K562 (cell line): Measurements from ENCODE around the gene PPT1. TPM values are rescaled to one million over a fixed set of nuclear protein-coding genes. Genes with fewer than 3 reads are reported as not detected.

Source experiments
- ARID2 ChIP-seq: fragments of 450-650 bp; IDR thresholded peaks from 2 replicates; pipeline ENCODE4 v1.6.1; 2017; ENCODE audit warnings: antibody characterized with exemption, mild to moderate bottlenecking
- ARNT ChIP-seq, 2 experiments: fragments of 450-650 bp; IDR thresholded peaks; 2 replicates each; pipeline ENCODE4 v1.6.1; 2016; ENCODE audit warnings: mild to moderate bottlenecking in 1 of 2
- CBX1 ChIP-seq: sonication (generic); IDR thresholded peaks from 2 replicates; pipeline ENCODE4 v1.6.1; 2016; ENCODE audit warnings: antibody characterized with exemption, low read depth, mild to moderate bottlenecking
- CTCFL ChIP-seq: IDR thresholded peaks from 2 replicates; pipeline ENCODE4 v1.6.1; 2011; ENCODE audit warnings: borderline replicate concordance, low read depth, mild to moderate bottlenecking, moderate library complexity, low read length; ENCODE audit not compliant: insufficient read depth, poor library complexity, severe bottlenecking
- ELF4 ChIP-seq: fragments of 450-650 bp; formaldehyde crosslinking; IDR thresholded peaks from 2 replicates; pipeline ENCODE4 v1.4.0; 2022; ENCODE audit warnings: missing genetic modification characterization
- ETV5 ChIP-seq: sonication (generic); formaldehyde crosslinking; IDR thresholded peaks from 2 replicates; pipeline ENCODE4 v1.4.0; 2020; ENCODE audit warnings: low read depth, mild to moderate bottlenecking, missing genetic modification reagents
- IRF1 ChIP-seq: sonication (generic); formaldehyde crosslinking; IDR thresholded peaks from 2 replicates; pipeline ENCODE4 v1.8.0; 2022; ENCODE audit warnings: missing genetic modification reagents, mild to moderate bottlenecking, borderline replicate concordance
- MCM5 ChIP-seq: fragments of 450-650 bp; IDR thresholded peaks from 2 replicates; pipeline ENCODE4 v1.6.1; 2016; ENCODE audit warnings: low read depth
- MXI1 ChIP-seq: IDR thresholded peaks from 2 replicates; pipeline ENCODE4 v1.6.1; 2011; ENCODE audit warnings: low read depth, mild to moderate bottlenecking, improper control_type of control experiment, low read length
- NR2C1 ChIP-seq, 2 experiments: fragments of 450-650 bp; IDR thresholded peaks; 2 replicates each; pipeline ENCODE4 v1.6.1; 2017; ENCODE audit warnings: mild to moderate bottlenecking in 2 of 2, antibody characterized with exemption in 1 of 2, inconsistent platforms in 1 of 2, missing compliant biosample characterization in 1 of 2, missing genetic modification characterization in 1 of 2
- PTTG1 ChIP-seq: fragments of 450-650 bp; IDR thresholded peaks from 2 replicates; pipeline ENCODE4 v1.6.1; 2016; ENCODE audit warnings: low read depth, mild to moderate bottlenecking, missing genetic modification characterization, missing compliant biosample characterization
- SMAD4 ChIP-seq: fragments of 250-450 bp; sonication (Bioruptor Pico); conservative IDR thresholded peaks from 2 replicates; pipeline ENCODE4 v1.8.0; 2021; ENCODE audit warnings: inconsistent platforms, mild to moderate bottlenecking, moderate library complexity
- SRF ChIP-seq, 2 experiments: fragments of 250-450, 450-650 bp in 1 of 2; sonication (Bioruptor Pico) in 1 of 2; sonication (generic) in 1 of 2; formaldehyde crosslinking; IDR thresholded peaks; 2 replicates each; pipeline versions ENCODE4 v1.5.0 to v1.5.1; 2020 to 2022; ENCODE audit warnings: mild to moderate bottlenecking in 1 of 2, missing genetic modification reagents in 1 of 2
- TFAP4 ChIP-seq: sonication (generic); formaldehyde crosslinking; IDR thresholded peaks from 2 replicates; pipeline ENCODE4 v1.8.0; 2022; ENCODE audit warnings: missing genetic modification reagents, mild to moderate bottlenecking, moderate library complexity, borderline replicate concordance
- USF2 ChIP-seq: sonication (generic); formaldehyde crosslinking; IDR thresholded peaks from 2 replicates; pipeline ENCODE4 v1.5.0; 2020; ENCODE audit warnings: missing genetic modification reagents
- ZBTB8A ChIP-seq: fragments of 450-650 bp; IDR thresholded peaks from 2 replicates; pipeline ENCODE4 v1.6.1; 2018; ENCODE audit warnings: mild to moderate bottlenecking, moderate library complexity; ENCODE audit not compliant: partially characterized antibody
- ZNF589 ChIP-seq: fragments of 200-800 bp; sonication (Bioruptor generic); IDR thresholded peaks from 2 replicates; pipeline ENCODE4 v1.6.1; 2016; ENCODE audit warnings: low read depth, missing genetic modification characterization, missing compliant biosample characterization
- polyA plus RNA-seq, 8 experiments: library from polyadenylated mRNA; depleted of rRNA in 4 of 8; stranded (reverse) in 5 of 8; unstranded in 3 of 8; fragments of >200 nt; fragmentation: Nextera tagmentation in 2 of 8; fragmentation: Illumina TruSeq in 1 of 8; extraction: Ambion mirVana in 2 of 8; extraction: Trizol in 1 of 8; gene quantifications; 2 replicates each; pipeline versions ENCODE4 v1.2.1 to v1.2.3, GENCODE V29; 2011 to 2014; ENCODE audit warnings: inconsistent platforms in 1 of 8, missing spikeins in 1 of 8
- total RNA-seq, 7 experiments: library from RNA; depleted of rRNA in 6 of 7; stranded (reverse); fragments of >200 nt in 6 of 7; fragmentation: Illumina TruSeq in 2 of 7; extraction: Trizol in 2 of 7; gene quantifications; 2 replicates each; pipeline versions ENCODE4 v1.2.1 to v1.2.3, GENCODE V29; 2011 to 2021; ENCODE audit warnings: low replicate concordance in 1 of 7
- TF ChIP-seq, protein P1 (sequence below): fragments of 250-450 bp; sonication (Bioruptor Pico); IDR thresholded peaks from 2 replicates; pipeline ENCODE4 v1.8.0; 2022; ENCODE audit warnings: moderate library complexity, mild to moderate bottlenecking, inconsistent platforms
- TF ChIP-seq, protein P2 (sequence below): conservative IDR thresholded peaks from 2 replicates; pipeline ENCODE4 v1.6.1; 2011; ENCODE audit warnings: low read depth, mild to moderate bottlenecking, low read length; ENCODE audit not compliant: control insufficient read depth

PPT1 gene
- total and polyA plus RNA-seq, 9 of the 15 experiments (the other 6 are each of a cell fraction or from before 2014, with no cell fraction given): 72.2 to 285 (median 143) TPM

- TF ChIP-seq, protein P1, sequence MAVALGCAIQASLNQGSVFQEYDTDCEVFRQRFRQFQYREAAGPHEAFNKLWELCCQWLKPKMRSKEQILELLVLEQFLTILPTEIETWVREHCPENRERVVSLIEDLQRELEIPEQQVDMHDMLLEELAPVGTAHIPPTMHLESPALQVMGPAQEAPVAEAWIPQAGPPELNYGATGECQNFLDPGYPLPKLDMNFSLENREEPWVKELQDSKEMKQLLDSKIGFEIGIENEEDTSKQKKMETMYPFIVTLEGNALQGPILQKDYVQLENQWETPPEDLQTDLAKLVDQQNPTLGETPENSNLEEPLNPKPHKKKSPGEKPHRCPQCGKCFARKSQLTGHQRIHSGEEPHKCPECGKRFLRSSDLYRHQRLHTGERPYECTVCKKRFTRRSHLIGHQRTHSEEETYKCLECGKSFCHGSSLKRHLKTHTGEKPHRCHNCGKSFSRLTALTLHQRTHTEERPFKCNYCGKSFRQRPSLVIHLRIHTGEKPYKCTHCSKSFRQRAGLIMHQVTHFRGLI (CRISPR knock-in tag): no peak
- TF ChIP-seq SRF (CRISPR knock-in tag; IDR thresholded peaks at IDR 0.05) (peak in 1 of 2 experiments; percentile 24; a peak in 2 of 4 replicates), MXI1 (no peak), CTCFL (no peak), ETV5 (CRISPR knock-in tag) (no peak), ARNT (IDR thresholded peaks at IDR 0.05) (no peak), MCM5 (no peak), USF2 (CRISPR knock-in tag) (no peak), CBX1 (no peak), NR2C1 (IDR thresholded peaks at IDR 0.05) (no peak), NR2C1 (tag; IDR thresholded peaks at IDR 0.05) (no peak), IRF1 (CRISPR knock-in tag) (no peak), ARID2 (no peak), ELF4 (CRISPR knock-in tag) (0 out of 2 replicates have a peak, but pooled peaks have one; percentile 26), TFAP4 (CRISPR knock-in tag) (no peak), ZBTB8A (no peak), ZNF589 (CRISPR knock-in tag) (no peak; the same call in 1 of the 2 replicates), SMAD4 (CRISPR knock-in tag) (peak; percentile 26; the same call in 1 of the 2 replicates), PTTG1 (tag) (no peak)
- TF ChIP-seq, protein P2, sequence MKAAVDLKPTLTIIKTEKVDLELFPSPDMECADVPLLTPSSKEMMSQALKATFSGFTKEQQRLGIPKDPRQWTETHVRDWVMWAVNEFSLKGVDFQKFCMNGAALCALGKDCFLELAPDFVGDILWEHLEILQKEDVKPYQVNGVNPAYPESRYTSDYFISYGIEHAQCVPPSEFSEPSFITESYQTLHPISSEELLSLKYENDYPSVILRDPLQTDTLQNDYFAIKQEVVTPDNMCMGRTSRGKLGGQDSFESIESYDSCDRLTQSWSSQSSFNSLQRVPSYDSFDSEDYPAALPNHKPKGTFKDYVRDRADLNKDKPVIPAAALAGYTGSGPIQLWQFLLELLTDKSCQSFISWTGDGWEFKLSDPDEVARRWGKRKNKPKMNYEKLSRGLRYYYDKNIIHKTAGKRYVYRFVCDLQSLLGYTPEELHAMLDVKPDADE: no peak
Observed at GRCh38 chr1:40064797-40065499, 32.1 kb downstream of the PPT1 start (continued).
